Chondrocyte (in vitro differentiated cells): ENCODE results near the gene BICDL1. TPM values are rescaled to one million over a fixed set of nuclear protein-coding genes. Genes with fewer than 3 reads are reported as not detected.
A peak's percentile ranks its signal among the peaks of the same experiment; 100 is the strongest.
"Not testable (repeated sequence)": the region's sequence is repeated elsewhere in the genome, so short reads cannot be mapped to it uniquely, and the experiment has no call there.

Source experiments
- DNase-seq: peaks from one replicate; pipeline ENCODE4 v3.0.0; 2021; ENCODE audit warnings: mixed read lengths, low spot score
- H3K27ac Mint-ChIP-seq: one replicate; pipeline ENCODE4 v1.8.0; 2021; ENCODE audit warnings: mild to moderate bottlenecking, moderate library complexity, mixed read lengths; ENCODE audit not compliant: unreplicated experiment
- H3K27me3 Mint-ChIP-seq: 2 replicates; pipeline ENCODE4 v1.8.0; 2021; ENCODE audit warnings: low read depth, mixed read lengths
- H3K36me3 Mint-ChIP-seq: 2 replicates; pipeline ENCODE4 v1.8.0; 2021; ENCODE audit warnings: low read depth, mixed read lengths
- H3K4me1 Mint-ChIP-seq: 2 replicates; pipeline ENCODE4 v1.8.0; 2021; ENCODE audit warnings: low read depth, mild to moderate bottlenecking, mixed read lengths
- H3K4me3 Mint-ChIP-seq: one replicate; pipeline ENCODE4 v1.8.0; 2021; ENCODE audit warnings: mild to moderate bottlenecking, moderate library complexity, mixed read lengths; ENCODE audit not compliant: unreplicated experiment
- H3K9me3 Mint-ChIP-seq: 2 replicates; pipeline ENCODE4 v1.8.0; 2021; ENCODE audit warnings: low read depth, mixed read lengths
- total RNA-seq: library from RNA; stranded (reverse); gene quantifications from 3 replicates; pipeline ENCODE4 v1.2.1, GENCODE V29; 2021
- TF ChIP-seq, protein P1 (sequence below): fragments of 200-600 bp; sonication (generic); IDR thresholded peaks from 2 replicates; pipeline ENCODE4 v1.5.0; 2021; ENCODE audit warnings: antibody characterized with exemption, mild to moderate bottlenecking, moderate library complexity

The BICDL1 gene
- total RNA-seq, 1 donor from 2014 or later: 0.45 TPM

DNA sequence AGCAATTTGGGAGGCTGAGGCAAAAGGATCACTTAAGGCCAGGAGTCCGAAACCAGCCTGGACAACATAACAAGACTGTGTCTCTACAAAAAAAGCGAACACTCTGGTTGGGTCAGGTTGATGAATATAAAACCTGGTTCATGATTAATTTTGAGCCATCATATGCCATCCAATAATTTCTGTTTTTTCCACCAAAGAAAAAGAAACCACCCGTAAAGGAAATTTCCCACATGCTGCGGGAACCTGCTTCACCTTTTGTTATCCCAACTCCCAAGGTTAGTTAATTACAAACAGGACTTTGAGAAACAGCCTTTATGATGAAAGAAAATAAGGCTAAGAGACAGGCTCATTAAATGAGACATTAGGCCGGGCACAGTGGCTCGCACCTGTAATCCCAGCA lies 24.1 kb upstream of the BICDL1 start:
- DNase-seq: no peak
- Mint-ChIP-seq H3K4me1 (no peaks in the 10 kb centered on the region), H3K27me3 (peaks cover 15% of the 10 kb centered on the region), H3K9me3 (no peaks in the 10 kb centered on the region), H3K4me3 (no peak overlapping the region), H3K27ac (no peak overlapping the region), H3K36me3 (no peaks in the 10 kb centered on the region)
- TF ChIP-seq, protein P1, sequence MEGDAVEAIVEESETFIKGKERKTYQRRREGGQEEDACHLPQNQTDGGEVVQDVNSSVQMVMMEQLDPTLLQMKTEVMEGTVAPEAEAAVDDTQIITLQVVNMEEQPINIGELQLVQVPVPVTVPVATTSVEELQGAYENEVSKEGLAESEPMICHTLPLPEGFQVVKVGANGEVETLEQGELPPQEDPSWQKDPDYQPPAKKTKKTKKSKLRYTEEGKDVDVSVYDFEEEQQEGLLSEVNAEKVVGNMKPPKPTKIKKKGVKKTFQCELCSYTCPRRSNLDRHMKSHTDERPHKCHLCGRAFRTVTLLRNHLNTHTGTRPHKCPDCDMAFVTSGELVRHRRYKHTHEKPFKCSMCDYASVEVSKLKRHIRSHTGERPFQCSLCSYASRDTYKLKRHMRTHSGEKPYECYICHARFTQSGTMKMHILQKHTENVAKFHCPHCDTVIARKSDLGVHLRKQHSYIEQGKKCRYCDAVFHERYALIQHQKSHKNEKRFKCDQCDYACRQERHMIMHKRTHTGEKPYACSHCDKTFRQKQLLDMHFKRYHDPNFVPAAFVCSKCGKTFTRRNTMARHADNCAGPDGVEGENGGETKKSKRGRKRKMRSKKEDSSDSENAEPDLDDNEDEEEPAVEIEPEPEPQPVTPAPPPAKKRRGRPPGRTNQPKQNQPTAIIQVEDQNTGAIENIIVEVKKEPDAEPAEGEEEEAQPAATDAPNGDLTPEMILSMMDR: no peak

DNA sequence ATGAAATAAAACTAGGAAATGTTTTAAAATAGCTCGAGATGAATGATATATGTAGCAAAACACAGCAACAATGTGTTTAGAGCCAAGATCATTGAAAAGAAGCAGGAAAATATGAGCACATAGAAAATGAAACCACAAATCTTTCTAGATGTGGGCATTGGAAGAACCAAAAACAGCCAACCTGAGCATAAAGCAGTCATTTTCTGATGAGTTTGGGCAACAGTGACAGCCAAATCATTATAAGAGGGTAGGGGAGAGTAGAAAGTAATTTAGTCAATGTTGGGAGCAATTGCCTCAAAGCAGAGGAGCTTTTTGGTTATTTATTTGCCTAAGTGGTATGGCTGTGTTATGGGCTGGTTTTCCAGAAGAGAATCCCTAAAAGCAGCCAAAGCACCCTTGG lies 8.8 kb upstream of the BICDL1 start:
- DNase-seq: no peak
- H3K9me3 Mint-ChIP-seq: no peaks in the 10 kb centered on the region
- H3K36me3 Mint-ChIP-seq: peaks cover 2% of the 10 kb centered on the region
- no peaks in the 10 kb centered on the region for H3K4me1 Mint-ChIP-seq
- H3K27me3 Mint-ChIP-seq: peaks cover 43% of the 10 kb centered on the region
- no peak overlapping the region for H3K27ac Mint-ChIP-seq
- no peak overlapping the region for H3K4me3 Mint-ChIP-seq
- TF ChIP-seq, protein P1: no peak

DNA sequence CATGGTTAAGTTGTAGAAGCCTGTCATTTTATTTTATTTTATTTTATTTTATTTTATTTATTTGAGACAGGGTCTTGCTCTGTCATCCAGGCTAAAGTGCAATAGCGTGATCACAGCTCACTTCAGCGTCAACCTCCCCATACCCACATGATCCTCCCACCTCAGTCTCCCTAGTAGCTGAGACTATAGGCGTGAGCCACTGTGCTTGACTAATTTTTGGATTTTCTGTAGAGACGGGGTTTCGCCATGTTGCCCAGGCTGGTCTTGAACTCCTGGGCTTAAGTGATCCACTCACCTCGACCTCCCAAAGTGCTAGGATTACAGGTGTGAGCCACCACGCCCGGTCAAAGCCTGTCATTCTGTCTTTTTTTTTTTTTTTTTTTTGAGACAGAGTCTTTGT lies 8.3 kb upstream of the BICDL1 start:
- H3K36me3 Mint-ChIP-seq, H3K4me3 Mint-ChIP-seq, H3K27ac Mint-ChIP-seq, H3K4me1 Mint-ChIP-seq, H3K9me3 Mint-ChIP-seq, DNase-seq: not testable (repeated sequence)
- peaks cover 39% of the 10 kb centered on the region for H3K27me3 Mint-ChIP-seq

DNA sequence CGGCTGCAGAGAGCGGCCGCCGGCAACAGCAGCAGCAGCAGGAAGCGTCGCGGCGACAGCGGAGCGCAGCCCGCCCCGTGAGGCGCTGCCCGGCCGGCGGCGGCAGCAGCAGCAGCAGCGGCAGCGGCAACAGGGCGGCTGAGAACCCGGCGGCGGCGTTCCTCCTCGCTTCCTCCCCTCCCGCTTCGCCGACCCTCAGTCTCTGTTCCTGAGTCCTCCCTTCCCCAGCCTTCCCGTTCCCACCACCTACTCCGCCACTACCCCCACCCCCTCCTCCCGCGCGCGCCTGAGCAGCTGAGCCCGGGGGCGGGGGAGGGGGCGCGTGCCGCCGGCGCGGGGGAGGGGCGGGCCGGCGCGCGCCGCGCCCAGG lies 310 bp downstream of the BICDL1 start:
- Mint-ChIP-seq H3K9me3 (no peaks in the 10 kb centered on the region), H3K36me3 (no peaks in the 10 kb centered on the region), H3K27ac (no peak overlapping the region), H3K4me3 (peak overlapping the region; percentile 64), H3K4me1 (peaks cover 6% of the 10 kb centered on the region), H3K27me3 (peaks cover 62% of the 10 kb centered on the region)
- TF ChIP-seq, protein P1: no peak
- DNase-seq: no peak

DNA sequence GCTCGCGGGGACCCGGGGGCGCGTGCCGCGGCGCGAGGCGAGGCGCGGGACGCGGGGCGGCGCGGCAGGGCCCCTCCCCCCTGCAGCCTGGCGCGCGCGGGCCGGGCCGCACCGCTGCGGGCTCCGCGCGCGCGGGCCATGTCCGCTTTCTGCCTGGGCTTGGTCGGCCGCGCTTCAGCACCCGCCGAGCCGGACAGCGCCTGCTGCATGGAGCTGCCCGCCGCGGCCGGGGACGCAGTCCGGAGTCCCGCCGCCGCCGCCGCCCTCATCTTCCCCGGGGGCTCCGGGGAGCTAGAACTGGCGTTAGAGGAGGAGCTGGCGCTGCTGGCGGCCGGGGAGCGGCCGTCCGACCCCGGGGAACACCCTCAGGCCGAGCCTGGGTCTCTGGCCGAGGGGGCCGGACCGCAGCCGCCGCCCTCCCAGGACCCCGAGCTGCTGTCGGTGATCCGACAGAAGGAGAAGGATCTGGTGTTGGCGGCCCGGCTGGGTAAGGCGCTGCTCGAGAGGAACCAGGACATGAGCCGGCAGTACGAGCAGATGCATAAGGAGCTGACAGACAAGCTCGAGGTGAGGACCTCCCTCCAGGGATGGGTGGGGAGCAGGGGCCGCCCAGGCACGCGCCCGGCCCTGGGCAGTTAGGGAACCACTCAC lies 820 bp downstream of the BICDL1 start:
- Mint-ChIP-seq H3K4me1 (peaks cover 6% of the 10 kb centered on the region), H3K4me3 (no peak overlapping the region), H3K27ac (no peak overlapping the region), H3K9me3 (no peaks in the 10 kb centered on the region), H3K27me3 (peaks cover 57% of the 10 kb centered on the region), H3K36me3 (no peaks in the 10 kb centered on the region)
- peak; percentile 93 for DNase-seq
- TF ChIP-seq, protein P1: no peak

DNA sequence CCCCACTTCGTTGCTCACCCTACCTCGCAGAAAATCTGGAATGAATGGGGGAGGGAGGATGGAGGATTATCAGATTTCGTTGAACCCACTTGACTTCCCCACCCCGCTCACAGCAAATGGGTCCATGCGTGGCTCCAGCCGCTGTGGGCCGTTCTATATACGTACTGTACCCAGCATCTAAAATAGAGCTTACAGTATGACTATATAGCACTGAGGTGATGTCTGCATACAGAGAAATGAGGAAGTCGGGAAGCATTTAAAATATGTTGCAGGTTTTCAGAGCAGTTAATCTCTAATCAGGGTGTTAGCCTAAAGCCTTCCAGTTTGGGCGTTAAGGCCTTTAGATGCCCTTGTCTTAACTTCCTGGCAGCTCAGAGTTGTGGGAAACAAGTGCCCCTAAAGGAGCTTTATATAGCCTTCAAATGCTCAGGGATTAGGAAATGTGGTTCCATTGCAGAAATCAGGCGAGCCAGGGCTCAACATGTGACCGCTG lies 1.4 kb downstream of the BICDL1 start:
- DNase-seq: no peak
- Mint-ChIP-seq H3K27me3 (peaks cover 54% of the 10 kb centered on the region), H3K4me1 (peaks cover 6% of the 10 kb centered on the region), H3K27ac (no peak overlapping the region), H3K36me3 (no peaks in the 10 kb centered on the region), H3K9me3 (no peaks in the 10 kb centered on the region), H3K4me3 (no peak overlapping the region)
- TF ChIP-seq, protein P1: no peak
